ENCODE data around the gene FAF2. TPM values are rescaled to one million over a fixed set of nuclear protein-coding genes. Genes with fewer than 3 reads are reported as not detected.

FAF2 gene
- total and polyA plus RNA-seq, 11 donors = 6.6 to 20.8 (median 13.6) TPM

- H3K36me3 ChIP-seq = no peaks in the 10 kb centered on the region
- no peaks in the 10 kb centered on the region for H3K27me3 ChIP-seq
- no peak overlapping the region for H3K27ac ChIP-seq
- TF ChIP-seq CTCF (IDR thresholded peaks at IDR 0.05) (no peak), POLR2A (IDR thresholded peaks at IDR 0.05) (no peak)
- DNase-seq (no peak), ATAC-seq (no peak)
- intact Hi-C loops (cut with DNase I) = loop anchor here in 7 of 10 donors (5.0 to 10.0 kb wide), 7 partner anchors 51 to 237 kb away; partner anchors contain the start of genes CDHR2 (in 2 of the 7), RNF44 (in 2 of the 7), ARL10 (in 1 of the 7) and KIAA1191 (in 1 of the 7)
- WGBS, 4 donors = 86 to 92% (median 88%) methylated on average over 9 of the region's 9 CpGs
- H3K9me3 ChIP-seq = no peaks in the 10 kb centered on the region
- no peak overlapping the region for H3K4me3 ChIP-seq
- H3K4me1 ChIP-seq = peaks cover 0 to 34% (median 30%) of the 10 kb centered on the region in 12 donors
Observed at GRCh38 chr5:176418251-176418650, 29.9 kb upstream of the FAF2 start.

- WGBS, 4 donors = 87 to 95% (median 91%) methylated on average over 5 of the region's 5 CpGs
- DNase-seq (no peak), ATAC-seq (no peak)
- Histone ChIP-seq H3K4me3 (no peak overlapping the region), H3K27ac (no peak overlapping the region), H3K27me3 (no peaks in the 10 kb centered on the region), H3K4me1 (peaks cover 0 to 16% (median 12%) of the 10 kb centered on the region in 12 donors), H3K36me3 (no peaks in the 10 kb centered on the region), H3K9me3 (no peaks in the 10 kb centered on the region)
- intact Hi-C loops (cut with DNase I) = loop anchor here in 1 of 10 donors (2.0 kb wide), 1 partner anchor 27 kb away; no protein-coding TSS in a partner anchor
- TF ChIP-seq CTCF (IDR thresholded peaks at IDR 0.05) (no peak), POLR2A (IDR thresholded peaks at IDR 0.05) (no peak)
Observed at GRCh38 chr5:176420086-176420485, 28.1 kb upstream of the FAF2 start.

GRCh38 chr5:176420972-176421544 lies 27.1 kb upstream of the FAF2 start:
- 59 to 68% (median 61%) methylated on average over 2 of the region's 2 CpGs for WGBS, 4 donors
- no peaks in the 10 kb centered on the region for H3K27me3 ChIP-seq
- peaks cover 0 to 8% (median 6%) of the 10 kb centered on the region in 12 donors for H3K4me1 ChIP-seq
- ATAC-seq (no peak), DNase-seq (no peak)
- no peak overlapping the region for H3K27ac ChIP-seq
- H3K4me3 ChIP-seq = no peak overlapping the region
- TF ChIP-seq CTCF (IDR thresholded peaks at IDR 0.05) = no peak
- no peak for TF ChIP-seq POLR2A (IDR thresholded peaks at IDR 0.05)
- intact Hi-C loops (cut with DNase I) = loop anchor here in 1 of 10 donors (2.0 kb wide), 1 partner anchor 26 kb away; no protein-coding TSS in a partner anchor
- no peaks in the 10 kb centered on the region for H3K36me3 ChIP-seq
- no peaks in the 10 kb centered on the region for H3K9me3 ChIP-seq

- no peak for DNase-seq
- TF ChIP-seq POLR2A (IDR thresholded peaks at IDR 0.05) = no peak
- no peak for TF ChIP-seq CTCF (IDR thresholded peaks at IDR 0.05)
- H3K9me3 ChIP-seq = no peaks in the 10 kb centered on the region
- intact Hi-C loops (cut with DNase I) = no loop called here
- H3K4me1 ChIP-seq = no peaks in the 10 kb centered on the region
- H3K27me3 ChIP-seq = no peaks in the 10 kb centered on the region
- 69 to 78% (median 73%) methylated on average over 3 of the region's 3 CpGs for WGBS, 4 donors
- H3K27ac ChIP-seq = no peak overlapping the region
- no peak overlapping the region for H3K4me3 ChIP-seq
- no peak for ATAC-seq
- H3K36me3 ChIP-seq = no peaks in the 10 kb centered on the region
Observed at GRCh38 chr5:176424181-176424580, 24.0 kb upstream of the FAF2 start.
